Measurements from ENCODE around the gene LMF1.
A peak's percentile ranks its signal among the peaks of the same experiment; 100 is the strongest.

The LMF1 gene

DNA sequence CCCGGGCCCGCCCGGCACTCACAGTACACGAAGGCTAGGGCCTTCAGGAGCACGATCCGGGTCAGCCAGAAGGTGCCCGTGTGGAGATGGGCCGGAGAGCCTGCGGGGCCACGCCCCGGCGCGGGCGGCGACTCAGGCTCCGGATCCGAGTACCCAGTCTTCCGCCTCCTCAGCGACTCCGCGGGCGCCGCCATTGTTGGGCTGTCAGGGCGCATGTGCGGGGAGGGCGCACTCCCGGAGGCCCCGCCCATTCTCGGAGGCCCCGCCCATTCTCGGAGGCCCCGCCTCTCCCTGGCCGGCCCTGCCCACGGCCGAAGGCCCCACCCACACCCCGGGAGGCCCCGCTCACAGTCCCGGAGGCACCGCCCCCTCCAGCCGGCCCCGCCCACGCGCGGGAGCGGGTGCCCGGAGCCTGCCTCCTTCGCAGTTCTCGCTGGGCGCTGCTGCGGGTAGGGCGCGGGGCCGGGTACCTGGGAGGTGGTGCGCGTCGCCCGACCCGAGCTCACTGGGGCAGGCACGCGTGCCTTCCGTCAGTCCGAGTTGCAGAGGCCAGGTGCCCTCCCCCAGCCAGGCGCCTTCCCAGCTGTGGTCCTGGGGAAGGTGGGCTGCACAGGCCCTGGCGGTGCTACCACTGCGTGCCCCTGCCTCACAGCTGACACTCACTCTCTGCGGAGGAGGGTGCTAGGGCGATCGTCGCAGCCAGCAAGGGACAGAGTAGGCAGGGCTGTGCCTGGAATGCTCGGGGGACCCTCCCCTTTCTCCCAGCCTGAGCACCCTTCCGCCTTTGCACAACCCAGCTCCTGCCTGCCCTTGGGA is at the start of gene LMF1:
TSS of gene LMF1 (minus strand) at position 219 of the 816 bp plus-strand sequence. CDS start at position 215, 4 bp downstream.
- H3K4me1 ChIP-seq: peaks cover 12% of the 10 kb centered on the region
- peak; percentile 76 to 94 for DNase-seq (ENCODE audit: low spot score in 2 of 2)
- no peaks in the 10 kb centered on the region for H3K36me3 ChIP-seq (replicated peaks)
- no peaks in the 10 kb centered on the region for H3K9me3 ChIP-seq
- peak within 1 kb of the TSS; percentile 78 for H3K4me3 ChIP-seq
- H3K27me3 ChIP-seq (ENCODE audit: low read depth): no peaks in the 10 kb centered on the region
- in situ Hi-C loops (cut with MboI; ENCODE audit: low sequenced_read_pairs): no loop called here

DNA sequence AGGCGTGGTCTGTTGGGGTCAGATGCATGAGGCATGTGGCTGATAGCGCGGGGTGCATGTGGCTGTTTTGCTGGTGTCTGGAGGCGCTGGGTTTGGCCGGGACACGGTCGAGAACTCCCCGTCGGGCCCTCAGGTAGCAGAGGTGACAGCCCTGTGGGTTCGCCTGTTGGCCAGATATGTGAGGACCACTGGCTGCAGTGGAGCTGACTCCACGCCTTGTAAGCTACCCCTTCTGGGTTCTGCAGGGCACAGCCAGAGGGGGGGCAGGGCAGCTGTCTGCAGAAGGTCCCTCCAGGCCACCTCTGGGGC is 49.3 kb upstream of the LMF1 start:
- H3K4me3 ChIP-seq: no peak overlapping the region

DNA sequence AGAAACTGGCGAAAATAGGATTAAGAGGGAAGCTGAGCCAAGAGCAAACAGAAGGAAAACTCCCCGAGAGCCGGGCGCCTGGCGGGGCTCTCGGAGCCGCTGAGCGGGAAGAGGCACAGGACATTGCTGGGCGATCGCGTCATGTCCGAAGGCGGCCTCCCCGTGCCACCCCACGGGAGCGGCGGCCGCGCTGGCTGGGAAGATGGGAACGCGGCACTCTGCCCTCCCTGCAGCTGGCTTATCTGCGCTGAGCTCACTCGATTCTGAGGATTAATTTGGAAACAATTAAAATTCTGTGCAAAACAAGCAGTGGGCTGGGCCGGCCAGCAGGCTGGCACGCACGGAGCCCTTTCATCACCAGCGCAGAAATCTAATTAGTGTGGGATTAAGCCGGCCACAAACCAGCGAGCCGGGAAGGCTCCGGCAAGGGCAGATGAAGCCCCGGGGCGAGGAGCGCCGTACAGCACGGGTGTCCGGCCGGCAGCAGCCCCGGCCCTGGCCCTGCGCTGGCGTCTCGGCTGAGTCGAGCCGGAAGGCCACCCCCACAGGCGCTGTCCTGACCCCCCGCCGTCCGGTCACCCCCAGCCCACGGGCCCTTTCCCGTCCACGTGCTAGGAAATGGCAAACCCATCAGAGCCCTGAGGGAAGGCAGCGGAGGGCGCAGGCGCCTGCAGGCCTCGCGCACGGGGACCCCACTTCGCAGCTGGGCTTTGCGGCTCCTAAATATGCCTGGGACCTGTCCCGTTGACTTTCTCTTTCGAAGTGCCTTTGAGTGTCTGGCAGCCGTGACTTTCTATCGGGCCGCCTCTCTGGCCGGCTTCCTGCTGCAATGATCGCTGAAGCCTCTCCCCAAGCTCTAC is 48.7 kb upstream of the LMF1 start:
- no peaks in the 10 kb centered on the region for H3K9me3 ChIP-seq
- peak; percentile 28 to 73 for DNase-seq (ENCODE audit: low spot score in 2 of 2)
- in situ Hi-C loops (cut with MboI; ENCODE audit: low sequenced_read_pairs): no loop called here
- peaks cover 23% of the 10 kb centered on the region for H3K27me3 ChIP-seq (ENCODE audit: low read depth)
- H3K36me3 ChIP-seq (replicated peaks): no peaks in the 10 kb centered on the region
- H3K4me3 ChIP-seq: no peak overlapping the region
- peaks cover 4% of the 10 kb centered on the region for H3K4me1 ChIP-seq

More for the DNA sequence above, 49.3 kb upstream of the LMF1 start:
- in situ Hi-C loops (cut with MboI; ENCODE audit: low sequenced_read_pairs): no loop called here
- DNase-seq (ENCODE audit: low spot score in 2 of 2): no peak
- Histone ChIP-seq H3K4me1 (peaks cover 4% of the 10 kb centered on the region), H3K36me3 (replicated peaks) (no peaks in the 10 kb centered on the region), H3K9me3 (no peaks in the 10 kb centered on the region), H3K27me3 (ENCODE audit: low read depth) (peaks cover 24% of the 10 kb centered on the region)

DNA sequence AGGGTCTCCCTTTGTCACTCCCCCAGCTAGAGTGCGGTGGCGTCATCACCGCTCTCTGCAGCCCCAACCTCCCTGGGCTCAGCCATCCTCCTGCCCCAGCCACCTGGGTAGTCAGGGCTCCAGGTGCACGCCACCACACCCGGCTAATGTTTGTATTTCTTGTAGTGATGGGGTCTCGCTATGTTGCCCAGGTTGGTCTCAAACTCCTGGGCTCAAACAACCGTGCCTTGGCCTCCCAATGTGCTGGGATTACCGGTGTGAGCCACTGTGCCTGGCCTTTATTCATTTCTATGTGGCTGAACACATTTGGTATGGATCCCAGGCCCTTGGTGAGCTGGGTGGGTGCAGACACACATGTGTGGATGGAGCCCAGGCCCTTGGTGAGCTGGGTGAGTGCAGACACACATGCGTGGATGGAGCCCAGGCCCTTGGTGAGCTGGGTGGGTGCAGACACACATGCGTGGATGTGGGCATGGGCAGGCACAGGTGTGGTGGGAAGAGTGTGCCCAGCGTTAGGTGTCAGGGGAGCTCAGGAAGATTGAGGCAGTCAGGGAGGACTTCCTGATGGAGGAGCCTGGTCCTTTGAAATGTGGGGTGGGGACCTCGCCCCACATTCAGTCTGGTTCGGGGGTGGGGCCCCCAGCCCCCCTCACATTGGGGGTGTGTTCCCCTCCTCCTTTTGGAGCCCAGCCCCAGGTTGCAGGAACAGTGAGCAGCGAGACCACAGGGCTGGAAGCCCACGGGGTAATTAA is 47.8 kb upstream of the LMF1 start:
- Histone ChIP-seq H3K27me3 (ENCODE audit: low read depth) (peaks cover 15% of the 10 kb centered on the region), H3K4me1 (peaks cover 4% of the 10 kb centered on the region), H3K36me3 (replicated peaks) (no peaks in the 10 kb centered on the region), H3K4me3 (no peak overlapping the region), H3K9me3 (no peaks in the 10 kb centered on the region)
- no peak for DNase-seq (ENCODE audit: low spot score in 2 of 2)
- in situ Hi-C loops (cut with MboI; ENCODE audit: low sequenced_read_pairs): no loop called here

DNA sequence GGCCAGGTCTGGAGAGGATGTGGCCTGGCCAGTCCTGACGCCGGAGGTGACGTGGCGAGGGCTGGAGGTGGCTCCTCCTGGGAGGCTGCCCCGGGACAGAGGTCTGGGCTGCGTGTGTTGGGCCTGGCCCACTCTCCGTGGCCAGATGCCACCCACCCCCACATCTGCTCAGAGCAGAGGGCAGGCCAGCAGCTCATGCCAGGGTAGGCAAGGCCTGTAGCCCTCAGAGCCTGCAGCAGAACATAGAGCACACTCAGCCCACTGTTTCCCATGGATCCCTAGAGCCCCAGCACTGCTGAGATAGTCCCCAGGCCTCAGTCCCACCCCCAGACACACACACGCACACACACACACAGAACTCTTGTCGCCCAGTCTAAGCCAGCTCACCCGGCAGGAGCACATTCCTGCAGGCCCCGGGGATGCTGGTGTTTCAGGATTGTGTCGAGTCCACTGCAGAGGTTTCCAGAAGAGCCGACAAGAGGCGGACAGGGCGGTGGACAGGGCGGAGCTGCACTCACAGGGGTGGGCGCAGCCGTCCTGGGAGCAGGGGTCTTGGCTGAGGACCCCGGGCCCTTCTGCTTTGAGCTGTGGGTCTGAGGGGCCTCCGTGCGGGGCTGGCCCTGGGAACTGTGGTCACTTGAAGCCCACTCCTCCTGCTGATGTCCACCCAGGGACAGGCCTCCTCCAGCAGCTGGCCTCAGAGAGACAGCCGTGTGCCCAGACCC is 44.1 kb upstream of the LMF1 start:
- no peaks in the 10 kb centered on the region for H3K9me3 ChIP-seq
- peaks cover 4% of the 10 kb centered on the region for H3K4me1 ChIP-seq
- no peak overlapping the region for H3K4me3 ChIP-seq
- peaks cover 39% of the 10 kb centered on the region for H3K27me3 ChIP-seq (ENCODE audit: low read depth)
- in situ Hi-C loops (cut with MboI; ENCODE audit: low sequenced_read_pairs): no loop called here
- DNase-seq (ENCODE audit: low spot score in 2 of 2): no peak
- H3K36me3 ChIP-seq (replicated peaks): no peaks in the 10 kb centered on the region

DNA sequence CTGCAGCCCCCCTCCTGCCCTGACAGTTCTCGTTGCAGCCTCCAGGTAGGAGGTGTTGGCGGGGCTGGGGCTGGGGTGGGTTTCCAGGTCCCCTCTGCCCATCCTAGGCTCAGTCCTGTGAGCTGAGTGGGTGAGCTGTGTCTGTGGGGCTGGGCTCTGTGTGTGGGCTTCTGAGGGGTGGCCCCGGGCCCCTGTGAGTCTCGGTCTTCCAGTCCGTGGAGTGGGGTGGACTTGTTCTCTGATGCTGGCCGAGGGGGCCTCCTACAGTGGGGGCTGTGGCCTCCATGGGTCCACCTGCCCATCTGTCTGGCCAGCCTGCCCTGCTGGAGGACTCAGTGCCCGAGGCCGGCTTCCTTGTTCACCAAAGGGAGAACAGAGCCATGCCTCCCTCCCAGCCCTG is 43.4 kb upstream of the LMF1 start:
- H3K9me3 ChIP-seq: no peaks in the 10 kb centered on the region
- H3K27me3 ChIP-seq (ENCODE audit: low read depth): peaks cover 41% of the 10 kb centered on the region
- in situ Hi-C loops (cut with MboI; ENCODE audit: low sequenced_read_pairs): no loop called here
- no peak overlapping the region for H3K4me3 ChIP-seq
- H3K36me3 ChIP-seq (replicated peaks): no peaks in the 10 kb centered on the region
- H3K4me1 ChIP-seq: no peaks in the 10 kb centered on the region; the same call in 1 of the 2 replicates
- DNase-seq (ENCODE audit: low spot score in 2 of 2): no peak

DNA sequence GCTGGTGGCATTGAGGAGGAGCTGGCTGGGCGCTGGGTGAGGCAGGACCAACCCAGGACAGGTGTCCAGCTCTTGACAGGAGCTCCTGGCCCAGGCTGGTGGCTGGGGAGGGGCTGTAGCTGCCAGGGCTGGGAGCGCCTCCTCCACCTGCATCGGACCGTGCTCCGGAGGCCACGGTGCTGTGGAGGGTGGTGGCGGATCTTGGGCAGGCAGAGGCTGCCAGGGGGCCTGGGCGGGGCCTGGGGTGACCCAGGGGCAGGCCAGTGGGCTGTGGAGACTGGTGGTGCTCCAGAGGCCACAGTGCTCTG is 42.8 kb upstream of the LMF1 start:
- Histone ChIP-seq H3K4me3 (no peak overlapping the region), H3K9me3 (no peaks in the 10 kb centered on the region), H3K36me3 (replicated peaks) (no peaks in the 10 kb centered on the region), H3K27me3 (ENCODE audit: low read depth) (peaks cover 44% of the 10 kb centered on the region), H3K4me1 (no peaks in the 10 kb centered on the region)
- DNase-seq (ENCODE audit: low spot score in 2 of 2): no peak
- in situ Hi-C loops (cut with MboI; ENCODE audit: low sequenced_read_pairs): no loop called here

DNA sequence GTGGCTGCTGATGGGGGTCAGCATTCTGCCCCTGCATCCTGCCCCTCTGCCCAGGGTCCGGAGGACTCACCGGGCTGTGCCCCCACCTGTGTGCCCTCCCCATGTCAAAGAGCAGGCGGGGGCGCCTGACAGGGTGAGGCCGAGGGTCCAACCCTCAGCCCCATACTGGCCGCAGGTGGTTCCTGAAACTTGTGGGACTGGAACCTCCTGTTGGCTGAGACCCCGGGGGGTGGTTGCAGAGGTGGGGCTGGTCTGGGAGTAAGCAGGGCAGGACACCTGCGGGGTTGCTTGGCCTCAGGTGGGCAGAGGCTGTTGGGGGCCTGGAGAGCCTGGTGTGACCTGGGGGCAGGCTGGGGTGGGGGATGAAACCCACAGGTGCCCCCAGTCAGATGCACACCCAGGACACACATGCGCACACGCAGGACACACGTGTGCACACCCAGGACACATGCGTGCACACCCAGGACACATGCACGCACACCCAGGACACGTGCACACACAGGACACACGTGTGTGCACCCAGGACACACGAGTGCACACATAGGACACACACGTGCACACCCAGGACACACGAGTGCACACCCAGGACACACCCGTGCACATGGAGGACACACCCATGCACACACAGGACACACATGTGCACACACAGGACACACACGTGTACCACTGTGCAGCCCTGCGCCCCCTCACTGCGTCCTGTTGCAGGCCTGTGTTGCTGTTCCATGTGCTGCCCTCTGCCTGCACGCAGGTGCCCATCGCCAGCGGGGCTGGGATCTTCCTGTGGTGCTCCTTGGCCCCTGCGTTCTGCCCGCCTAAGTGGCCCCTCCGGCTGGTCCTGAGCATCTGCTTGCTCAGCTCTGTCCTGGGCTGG is 42.2 kb upstream of the LMF1 start:
- H3K4me3 ChIP-seq: no peak overlapping the region
- in situ Hi-C loops (cut with MboI; ENCODE audit: low sequenced_read_pairs): no loop called here
- peaks cover 50% of the 10 kb centered on the region for H3K27me3 ChIP-seq (ENCODE audit: low read depth)
- H3K9me3 ChIP-seq: no peaks in the 10 kb centered on the region
- DNase-seq (ENCODE audit: low spot score in 2 of 2): no peak
- H3K36me3 ChIP-seq (replicated peaks): no peaks in the 10 kb centered on the region
- H3K4me1 ChIP-seq: no peaks in the 10 kb centered on the region

DNA sequence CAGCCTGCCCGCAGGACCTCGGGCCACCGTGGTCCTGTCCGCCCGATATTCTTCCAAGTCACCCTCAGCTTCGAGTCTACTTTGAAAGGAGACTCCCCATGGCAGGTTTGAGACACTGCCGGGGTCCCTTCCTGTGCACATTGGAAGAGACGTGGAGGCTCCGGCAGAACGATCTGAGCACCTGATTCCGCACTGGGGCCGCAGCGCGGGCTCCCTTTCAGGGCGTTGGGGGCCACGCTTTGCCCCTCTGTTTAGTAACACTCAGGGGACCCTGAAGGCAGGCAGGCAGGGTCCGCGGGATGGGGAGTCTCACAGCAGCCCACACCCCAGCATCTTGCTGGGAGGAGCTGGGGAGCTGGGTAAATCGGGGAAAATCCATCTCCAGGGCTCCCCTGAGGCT is 41.4 kb upstream of the LMF1 start:
- in situ Hi-C loops (cut with MboI; ENCODE audit: low sequenced_read_pairs): no loop called here
- DNase-seq (ENCODE audit: low spot score in 2 of 2): no peak
- Histone ChIP-seq H3K27me3 (ENCODE audit: low read depth) (peaks cover 57% of the 10 kb centered on the region), H3K36me3 (replicated peaks) (no peaks in the 10 kb centered on the region), H3K4me1 (no peaks in the 10 kb centered on the region), H3K4me3 (no peak overlapping the region), H3K9me3 (no peaks in the 10 kb centered on the region)

DNA sequence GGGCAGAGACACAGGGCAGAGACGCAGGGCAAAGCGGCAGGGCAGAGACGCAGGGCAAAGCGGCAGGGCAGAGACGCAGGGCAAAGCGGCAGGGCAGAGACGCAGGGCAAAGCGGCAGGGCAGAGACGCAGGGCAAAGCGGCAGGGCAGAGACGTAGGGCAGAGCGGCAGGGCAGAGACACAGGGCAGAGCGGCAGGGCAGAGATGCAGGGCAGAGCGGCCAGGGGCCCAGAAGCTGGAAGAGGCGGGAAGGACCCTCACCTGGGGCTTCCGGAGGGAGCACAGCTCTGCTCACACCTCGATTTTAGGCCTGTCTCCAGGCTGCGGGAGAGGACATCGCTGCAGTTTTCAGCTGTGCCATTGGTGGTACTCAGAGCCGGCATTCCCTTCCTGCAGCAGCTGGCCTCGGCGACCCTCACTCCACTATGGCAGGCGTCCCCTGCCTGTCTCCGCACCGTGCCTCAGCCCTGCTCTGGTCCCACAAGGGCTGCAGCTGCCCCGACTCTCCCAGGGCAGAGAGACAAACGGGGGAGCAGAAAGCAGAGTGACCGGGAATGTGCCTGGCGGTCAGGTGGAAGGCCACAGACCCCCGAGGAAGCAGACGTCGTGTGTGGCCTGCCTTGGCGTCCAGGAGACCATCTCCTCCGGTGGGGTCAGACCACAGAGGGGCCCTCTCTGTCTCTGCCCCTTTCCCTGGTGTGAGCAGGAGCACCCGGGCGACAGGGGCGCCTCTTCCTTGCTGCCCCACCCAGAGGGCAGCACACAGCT is 40.7 kb upstream of the LMF1 start:
- no peak overlapping the region for H3K4me3 ChIP-seq
- H3K4me1 ChIP-seq: no peaks in the 10 kb centered on the region
- H3K9me3 ChIP-seq: no peaks in the 10 kb centered on the region
- in situ Hi-C loops (cut with MboI; ENCODE audit: low sequenced_read_pairs): no loop called here
- no peaks in the 10 kb centered on the region for H3K36me3 ChIP-seq (replicated peaks)
- H3K27me3 ChIP-seq (ENCODE audit: low read depth): peaks cover 57% of the 10 kb centered on the region
- DNase-seq (ENCODE audit: low spot score in 2 of 2): no peak

DNA sequence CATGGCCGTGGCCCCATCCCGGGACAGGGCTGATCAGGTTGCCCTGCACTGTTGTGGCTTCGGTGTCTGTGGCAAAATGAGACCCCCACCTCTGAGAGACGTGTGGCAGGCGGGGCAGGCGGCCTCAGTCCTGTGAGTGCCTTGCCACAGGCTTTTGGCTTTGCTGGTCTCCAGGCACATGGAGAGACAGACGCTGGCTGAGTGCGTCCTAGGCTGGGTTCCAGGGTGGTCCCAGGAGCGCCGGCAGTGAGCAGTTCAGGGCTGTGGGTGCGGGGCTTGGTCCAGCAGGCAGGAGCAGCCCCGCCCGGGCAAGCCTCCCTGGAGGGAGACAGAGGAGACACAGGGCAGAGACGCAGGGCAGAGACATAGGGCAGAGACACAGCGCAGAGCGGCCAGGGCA is 40.0 kb upstream of the LMF1 start:
- in situ Hi-C loops (cut with MboI; ENCODE audit: low sequenced_read_pairs): no loop called here
- no peak for DNase-seq (ENCODE audit: low spot score in 2 of 2)
- H3K4me1 ChIP-seq: no peaks in the 10 kb centered on the region

DNA sequence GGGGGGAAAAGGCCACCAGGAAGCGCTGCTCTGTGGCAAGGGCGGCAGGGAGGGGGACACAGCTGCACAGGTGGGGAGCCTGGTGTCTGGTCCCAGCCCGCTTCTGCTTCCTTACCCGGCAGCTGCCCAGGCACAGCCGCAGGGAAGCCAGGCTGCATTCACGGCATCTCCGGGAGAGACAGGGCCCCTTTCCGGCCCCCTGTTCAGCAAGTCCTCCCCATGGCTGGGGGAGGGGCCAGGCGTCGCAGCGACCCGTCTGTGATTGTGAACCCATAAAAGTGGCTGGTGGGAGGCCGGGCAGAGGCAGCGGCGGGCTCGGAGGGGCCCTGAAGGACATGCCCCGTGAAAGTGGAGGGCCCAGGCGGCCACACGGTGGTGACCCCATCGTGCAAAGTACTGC is 39.5 kb upstream of the LMF1 start:
- H3K4me1 ChIP-seq: no peaks in the 10 kb centered on the region
- no peaks in the 10 kb centered on the region for H3K9me3 ChIP-seq
- no peak overlapping the region for H3K4me3 ChIP-seq
- H3K27me3 ChIP-seq (ENCODE audit: low read depth): peaks cover 62% of the 10 kb centered on the region
- in situ Hi-C loops (cut with MboI; ENCODE audit: low sequenced_read_pairs): no loop called here
- DNase-seq (ENCODE audit: low spot score in 2 of 2): no peak
- H3K36me3 ChIP-seq (replicated peaks): no peaks in the 10 kb centered on the region

More for the DNA sequence above, 40.0 kb upstream of the LMF1 start:
- Histone ChIP-seq H3K9me3 (no peaks in the 10 kb centered on the region), H3K36me3 (replicated peaks) (no peaks in the 10 kb centered on the region), H3K27me3 (ENCODE audit: low read depth) (peaks cover 62% of the 10 kb centered on the region), H3K4me3 (no peak overlapping the region)

Measured in HAP-1 (cell line).